Activated CD4-positive, CD25-positive, alpha-beta regulatory T cell treated with anti-CD3 and anti-CD28 coated beads, Interleukin-2, amount 50 U/mL, for 24 hours (primary cell): ENCODE results near the gene CUX1.

ENCODE experiments used
- ATAC-seq, 2 donors: fragments of 150-1000 bp; cut with Tn5 transposase; one replicate each; pipeline ENCODE4 v1.10.0; 2021; ENCODE audit warnings: mild to moderate bottlenecking in 1 of 2, moderate library complexity in 1 of 2

The CUX1 gene

DNA sequence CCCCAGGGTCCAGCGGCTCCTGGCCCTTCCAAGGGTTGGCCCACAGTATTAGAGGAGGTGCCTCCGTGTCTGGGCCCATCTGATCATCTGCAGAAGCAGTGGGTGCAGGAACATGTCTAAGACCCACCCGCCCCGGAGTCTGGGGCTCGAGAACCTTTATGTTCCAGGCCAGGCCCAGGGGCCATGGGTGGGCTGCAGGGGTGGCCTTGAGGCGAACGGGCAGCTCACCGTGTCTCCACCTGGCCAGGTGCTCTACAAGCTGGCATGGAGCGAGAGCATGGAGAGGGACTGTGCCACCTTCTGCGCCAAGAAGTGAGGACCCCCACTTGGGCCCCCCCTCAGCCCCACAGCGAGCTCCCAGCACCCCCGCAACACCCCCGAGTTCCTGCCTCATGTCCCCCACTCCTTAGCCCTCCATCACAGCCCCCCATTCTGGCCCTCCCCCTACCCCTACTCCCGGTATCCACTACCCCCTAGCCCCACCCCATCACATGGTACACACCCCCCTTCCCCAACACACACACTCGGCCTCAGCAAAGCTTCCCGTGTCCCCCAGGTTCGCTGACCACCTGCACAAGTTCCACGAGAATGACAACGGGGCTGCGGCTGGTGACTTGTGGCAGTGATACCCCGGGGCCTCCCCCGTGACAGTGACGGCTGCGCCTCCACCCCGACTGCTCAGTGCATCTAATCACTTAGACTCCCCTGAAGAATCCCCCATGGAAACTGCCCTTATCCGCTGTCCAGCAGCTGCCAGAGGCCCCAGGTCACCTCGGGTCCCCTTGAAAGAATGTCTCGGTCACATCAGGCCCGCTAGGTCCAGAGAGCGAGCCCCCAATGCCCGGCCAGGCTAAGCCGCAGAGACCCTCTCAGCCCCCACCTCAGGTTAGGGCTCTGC is 465.3 kb downstream of the CUX1 start:
- no peak for ATAC-seq

GRCh38 chr7:102283477-102284189 is 466.2 kb downstream of the CUX1 start:
- no peak for ATAC-seq

DNA sequence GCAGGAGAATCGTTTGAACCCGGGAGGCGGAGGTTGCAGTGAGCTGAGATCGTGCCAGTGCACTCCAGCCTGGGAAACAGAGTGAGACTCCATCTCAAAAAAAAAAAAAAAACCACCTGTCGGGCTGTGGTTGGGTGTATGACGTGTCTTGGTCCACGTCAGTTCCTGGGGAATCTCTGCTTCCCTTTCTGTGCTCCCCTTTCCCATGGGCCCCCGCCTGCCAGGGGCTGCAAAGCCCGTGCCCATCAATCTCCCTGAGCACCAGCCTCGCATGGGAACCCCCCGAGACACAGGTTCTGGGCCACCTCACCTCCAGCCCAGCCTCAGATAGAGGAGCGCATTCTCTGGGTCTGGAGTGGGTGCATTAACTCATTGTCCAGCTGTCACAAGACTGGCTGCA is 467.0 kb downstream of the CUX1 start:
- no peak for ATAC-seq

GRCh38 chr7:102284891-102285539 is 467.6 kb downstream of the CUX1 start:
- ATAC-seq: no peak

GRCh38 chr7:102285540-102286236 is 468.3 kb downstream of the CUX1 start:
- no peak for ATAC-seq

- peak; percentile 38 to 52 for ATAC-seq
These were observed 469.0 kb downstream of the CUX1 start, which contains the start of gene SH2B2 for GRCh38 chr7:102286237-102287110. Gene SH2B2, plus strand, starts transcription at chr7:102286868. Its CDS starts 13,683 bp downstream, at chr7:102300551.

DNA sequence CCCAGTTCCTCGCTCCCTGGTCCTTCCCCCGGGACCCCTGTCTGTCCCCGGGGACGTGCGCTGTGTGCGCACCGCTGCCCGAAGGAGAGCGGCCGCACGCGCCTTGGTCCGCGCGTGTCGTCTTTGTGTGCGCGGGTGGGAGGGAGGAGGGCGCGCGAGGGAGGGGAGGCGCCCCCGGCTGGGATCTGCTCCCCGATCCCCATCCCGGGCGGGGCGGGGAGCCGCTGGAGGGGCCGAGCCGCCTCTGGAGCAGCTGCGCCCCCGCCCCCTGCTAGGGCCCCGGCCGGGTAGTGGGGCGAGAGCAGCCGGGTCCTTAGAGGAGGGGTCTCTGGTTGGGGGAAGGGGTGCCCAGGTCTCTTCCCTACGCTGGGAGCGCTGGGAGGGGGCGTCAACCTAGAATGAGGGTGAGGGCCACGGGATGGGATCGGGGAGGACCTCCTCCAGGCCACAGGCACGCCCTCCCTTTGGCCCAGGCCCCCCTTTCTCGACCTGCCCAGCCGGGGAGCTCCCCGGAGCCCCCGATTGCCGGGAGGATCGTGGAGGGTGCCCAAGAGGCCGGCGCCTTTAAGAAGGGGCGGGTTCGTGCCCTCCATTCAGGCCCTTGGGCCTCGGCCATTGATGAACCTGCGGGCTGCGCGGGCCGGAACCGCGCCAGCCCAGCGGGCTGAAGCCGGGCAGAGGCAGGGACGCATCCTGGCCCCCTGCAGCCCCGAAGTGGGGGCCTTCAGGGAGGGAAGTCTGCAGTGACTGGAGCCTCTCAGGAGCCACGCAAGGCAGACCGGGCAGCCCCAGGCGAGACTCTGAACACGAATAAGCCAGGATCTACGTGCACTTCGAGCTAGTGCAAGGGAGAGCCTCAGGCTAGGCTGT is 469.9 kb downstream of the CUX1 start:
- ATAC-seq: peak in 1 of 2 donors; percentile 35

DNA sequence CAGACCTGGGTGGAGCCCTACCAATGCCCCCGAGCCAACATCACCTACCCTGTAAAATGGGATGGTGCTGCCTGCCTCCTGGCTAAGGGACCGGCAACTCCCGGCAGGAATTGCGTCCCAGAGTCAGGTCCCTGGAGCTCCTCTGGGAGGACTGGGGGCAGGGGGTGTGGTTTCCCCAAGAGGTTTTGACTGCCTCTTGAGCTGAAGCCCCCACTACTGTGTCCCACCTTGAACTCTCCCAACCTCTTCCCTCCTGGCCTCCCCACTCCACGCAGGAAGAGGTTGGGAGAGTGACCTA is 470.5 kb downstream of the CUX1 start:
- no peak for ATAC-seq

GRCh38 chr7:102288285-102288930 is 471.0 kb downstream of the CUX1 start:
- ATAC-seq: no peak

GRCh38 chr7:102289057-102289456 is 471.6 kb downstream of the CUX1 start:
- ATAC-seq: no peak

DNA sequence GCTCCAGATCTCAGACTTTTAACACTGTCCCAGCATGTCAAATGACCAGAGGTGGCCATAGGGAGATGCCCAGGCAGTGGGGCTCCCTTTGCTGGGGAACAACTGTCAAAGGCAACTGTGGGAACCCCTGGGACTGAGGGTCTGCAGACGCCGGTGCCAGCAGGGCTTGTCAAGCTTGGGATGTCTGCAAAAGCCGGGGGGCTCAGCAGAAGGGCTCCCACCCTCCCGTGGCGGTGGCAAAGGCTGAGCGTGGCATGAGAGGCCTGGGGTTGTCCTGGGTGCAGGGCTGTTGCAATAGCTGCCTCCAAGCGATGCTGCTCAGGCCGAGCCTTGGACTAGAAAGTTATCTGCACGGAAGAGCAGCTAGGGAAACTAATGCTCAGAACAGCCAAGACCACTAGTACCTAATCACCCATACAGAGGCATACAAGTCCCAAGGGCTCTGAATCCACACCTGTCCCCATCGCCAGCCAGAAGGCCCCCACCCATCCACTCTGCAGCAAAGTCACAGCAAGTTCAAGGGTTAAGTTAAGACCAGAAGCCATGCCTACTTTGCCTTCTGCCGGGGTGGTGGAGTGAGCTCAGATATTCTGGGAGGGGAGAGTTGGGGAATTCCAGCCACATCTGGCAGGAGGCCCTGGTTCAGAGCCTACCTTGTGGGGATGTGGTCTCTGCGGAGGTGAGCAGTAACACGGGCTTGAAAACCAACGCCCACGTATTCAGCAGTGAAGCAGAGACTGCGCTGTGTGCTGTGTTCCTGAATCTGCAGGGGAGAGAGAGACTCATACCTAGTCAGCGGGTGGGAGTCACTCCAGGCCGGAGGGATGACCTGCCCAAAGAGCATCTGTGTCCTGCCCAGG is 473.9 kb downstream of the CUX1 start:
- peak; percentile 46 to 55 for ATAC-seq

- ATAC-seq: no peak
These were observed 474.5 kb downstream of the CUX1 start for GRCh38 chr7:102291916-102292267.

DNA sequence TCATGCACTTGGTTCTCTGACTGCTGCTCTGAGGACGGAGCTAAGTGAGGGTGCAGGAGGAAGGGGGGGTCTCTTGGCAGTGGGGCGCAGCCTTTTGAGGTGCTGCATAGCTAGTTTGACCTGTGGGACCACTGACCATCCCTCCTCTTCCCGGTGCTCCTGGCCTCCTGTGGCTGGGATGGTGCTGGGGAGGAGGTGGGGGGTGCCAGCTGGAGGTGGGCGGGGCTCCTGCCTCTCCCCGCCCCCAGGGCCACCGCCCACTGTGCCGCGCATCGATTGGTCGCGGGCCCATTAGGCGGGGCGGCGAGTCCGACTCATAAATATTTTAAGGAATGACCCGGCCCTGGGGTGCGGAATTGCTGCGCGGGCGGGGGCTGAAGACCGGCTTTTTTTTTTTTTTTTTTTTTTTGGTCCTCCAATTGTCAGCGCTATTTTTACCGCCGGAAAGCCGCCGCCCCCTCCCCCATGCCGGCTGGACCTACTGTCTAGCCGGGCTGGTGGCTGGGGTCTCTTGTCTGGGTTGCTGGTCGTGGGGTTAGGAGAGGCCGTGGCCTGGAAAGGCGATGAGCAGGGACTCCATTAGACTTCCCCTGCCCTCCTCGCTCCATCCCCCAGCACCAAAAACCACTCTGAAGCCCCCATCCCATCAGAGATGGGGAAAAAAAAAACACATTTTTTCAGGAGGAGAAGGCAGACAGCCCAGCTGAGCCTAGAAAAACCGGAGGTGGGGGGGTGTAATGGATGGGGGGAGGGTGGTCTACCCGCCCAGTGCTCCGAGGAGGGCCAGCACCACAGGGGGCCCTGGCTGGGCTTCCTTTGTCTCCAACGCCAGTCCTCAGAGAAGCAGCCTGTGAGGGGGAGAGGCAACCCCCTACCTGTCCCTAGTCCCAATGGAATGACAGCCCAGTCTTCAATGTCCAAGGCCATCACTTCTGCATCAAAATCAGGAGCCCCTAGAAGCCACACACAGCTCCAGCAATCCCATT is 475.7 kb downstream of the CUX1 start:
- no peak for ATAC-seq

- no peak for ATAC-seq
These were observed 477.2 kb downstream of the CUX1 start for GRCh38 chr7:102294589-102294988.

GRCh38 chr7:102295346-102296178 is 478.1 kb downstream of the CUX1 start:
- no peak for ATAC-seq

GRCh38 chr7:102296179-102296438 is 478.7 kb downstream of the CUX1 start:
- no peak for ATAC-seq

GRCh38 chr7:102296514-102296913 is 479.1 kb downstream of the CUX1 start:
- no peak for ATAC-seq
